ENCODE data around the gene DLST.

- no peak for TF ChIP-seq POLR2A (IDR thresholded peaks at IDR 0.05)
- TF ChIP-seq, protein P1, sequence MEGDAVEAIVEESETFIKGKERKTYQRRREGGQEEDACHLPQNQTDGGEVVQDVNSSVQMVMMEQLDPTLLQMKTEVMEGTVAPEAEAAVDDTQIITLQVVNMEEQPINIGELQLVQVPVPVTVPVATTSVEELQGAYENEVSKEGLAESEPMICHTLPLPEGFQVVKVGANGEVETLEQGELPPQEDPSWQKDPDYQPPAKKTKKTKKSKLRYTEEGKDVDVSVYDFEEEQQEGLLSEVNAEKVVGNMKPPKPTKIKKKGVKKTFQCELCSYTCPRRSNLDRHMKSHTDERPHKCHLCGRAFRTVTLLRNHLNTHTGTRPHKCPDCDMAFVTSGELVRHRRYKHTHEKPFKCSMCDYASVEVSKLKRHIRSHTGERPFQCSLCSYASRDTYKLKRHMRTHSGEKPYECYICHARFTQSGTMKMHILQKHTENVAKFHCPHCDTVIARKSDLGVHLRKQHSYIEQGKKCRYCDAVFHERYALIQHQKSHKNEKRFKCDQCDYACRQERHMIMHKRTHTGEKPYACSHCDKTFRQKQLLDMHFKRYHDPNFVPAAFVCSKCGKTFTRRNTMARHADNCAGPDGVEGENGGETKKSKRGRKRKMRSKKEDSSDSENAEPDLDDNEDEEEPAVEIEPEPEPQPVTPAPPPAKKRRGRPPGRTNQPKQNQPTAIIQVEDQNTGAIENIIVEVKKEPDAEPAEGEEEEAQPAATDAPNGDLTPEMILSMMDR (IDR thresholded peaks at IDR 0.05) = no peak
These were observed 30.0 kb downstream of the DLST start for GRCh38 chr14:74911704-74912103.
